WTC11 (cell line): ENCODE measurements around the gene GBP1.

Experiments used
- CBFB ChIP-seq: sonication (generic); formaldehyde crosslinking; IDR thresholded peaks from 2 replicates; pipeline ENCODE4 v1.8.1; 2022; ENCODE audit warnings: mild to moderate bottlenecking, low read depth, missing genetic modification reagents
- CREB1 ChIP-seq: sonication (generic); formaldehyde crosslinking; IDR thresholded peaks from 2 replicates; pipeline ENCODE4 v1.8.0; 2023; ENCODE audit warnings: mild to moderate bottlenecking, missing genetic modification reagents
- ETV6 ChIP-seq: sonication (generic); formaldehyde crosslinking; IDR thresholded peaks from 2 replicates; pipeline ENCODE4 v1.8.1; 2022; ENCODE audit warnings: mild to moderate bottlenecking, missing genetic modification reagents
- GRHL2 ChIP-seq: fragments of 250-450 bp; sonication (Bioruptor Pico); IDR thresholded peaks from 2 replicates; pipeline ENCODE4 v1.8.0; 2022; ENCODE audit warnings: mild to moderate bottlenecking, moderate library complexity; ENCODE audit not compliant: insufficient replicate concordance, severe bottlenecking
- JUN ChIP-seq: sonication (generic); formaldehyde crosslinking; IDR thresholded peaks from 2 replicates; pipeline ENCODE4 v1.8.0; 2023; ENCODE audit warnings: mild to moderate bottlenecking, missing genetic modification reagents
- NR3C1 ChIP-seq: sonication (generic); formaldehyde crosslinking; conservative IDR thresholded peaks from 2 replicates; pipeline ENCODE4 v1.8.1; 2023; ENCODE audit warnings: low read depth, mild to moderate bottlenecking, missing genetic modification reagents
- SMAD3 ChIP-seq: sonication (generic); formaldehyde crosslinking; IDR thresholded peaks from 2 replicates; pipeline ENCODE4 v1.8.0; 2022; ENCODE audit warnings: missing genetic modification reagents, mild to moderate bottlenecking, borderline replicate concordance
- ZBTB21 ChIP-seq: sonication (generic); formaldehyde crosslinking; IDR thresholded peaks from 2 replicates; pipeline ENCODE4 v1.8.1; 2023; ENCODE audit warnings: mild to moderate bottlenecking, missing genetic modification reagents, borderline replicate concordance
- TF ChIP-seq, protein P1 (sequence below): fragments of 200-600 bp; IDR thresholded peaks from 2 replicates; pipeline ENCODE4 v1.8.0; 2022; ENCODE audit warnings: antibody characterized with exemption
- TF ChIP-seq, protein P2 (sequence below): sonication (generic); formaldehyde crosslinking; IDR thresholded peaks from 2 replicates; pipeline ENCODE4 v1.8.1; 2023; ENCODE audit warnings: mild to moderate bottlenecking, missing genetic modification reagents, borderline replicate concordance
- TF ChIP-seq, protein P3 (sequence below): sonication (generic); formaldehyde crosslinking; IDR thresholded peaks from 2 replicates; pipeline ENCODE4 v1.8.0; 2022; ENCODE audit warnings: mild to moderate bottlenecking, missing genetic modification reagents
- TF ChIP-seq, protein P4 (sequence below): sonication (generic); formaldehyde crosslinking; IDR thresholded peaks from 2 replicates; pipeline ENCODE4 v1.8.1; 2022; ENCODE audit warnings: low read depth, missing genetic modification reagents, borderline replicate concordance
- TF ChIP-seq, protein P5 (sequence below): fragments of 250-450 bp; sonication (Bioruptor Pico); conservative IDR thresholded peaks from 2 replicates; pipeline ENCODE4 v1.9.0; 2021; ENCODE audit warnings: mild to moderate bottlenecking
- TF ChIP-seq, protein P6 (sequence below): sonication (generic); formaldehyde crosslinking; IDR thresholded peaks from 2 replicates; pipeline ENCODE4 v1.8.0; 2022; ENCODE audit warnings: missing genetic modification reagents

DNA sequence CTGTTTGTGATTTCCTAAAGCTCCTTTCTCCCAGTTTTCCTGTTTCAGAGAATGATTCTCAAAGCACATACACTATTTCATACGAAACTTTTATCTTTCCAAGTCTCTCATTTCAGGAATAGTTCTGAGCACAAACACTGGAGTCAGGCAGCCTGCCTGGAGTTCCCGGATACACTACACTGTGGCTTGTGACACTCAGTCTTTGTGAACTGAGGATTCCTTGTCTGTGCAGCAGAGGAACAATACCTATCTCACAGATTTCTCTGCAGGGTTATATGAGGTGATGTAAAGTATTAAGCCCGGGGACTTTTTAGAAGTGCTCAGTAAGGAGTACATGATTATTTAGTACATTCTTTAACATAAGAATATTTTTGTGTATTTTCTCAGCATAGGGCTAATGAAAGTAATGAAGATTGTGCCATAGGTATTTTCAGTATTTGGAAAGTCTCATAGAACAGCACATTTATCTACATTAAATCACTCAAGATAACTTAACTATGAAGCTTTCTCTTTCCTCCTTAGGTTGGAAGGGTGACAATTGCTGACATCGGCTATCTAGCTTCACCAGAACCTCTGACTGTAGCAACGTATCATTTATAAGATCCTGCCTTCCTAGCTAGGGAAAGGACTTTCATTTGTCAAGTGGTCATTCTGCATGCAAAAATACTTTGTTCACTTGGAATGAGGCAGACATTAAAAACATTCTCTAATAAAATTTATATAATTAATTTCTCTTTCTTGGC, 48.0 kb upstream of the GBP1 start:
- TF ChIP-seq, protein P1, sequence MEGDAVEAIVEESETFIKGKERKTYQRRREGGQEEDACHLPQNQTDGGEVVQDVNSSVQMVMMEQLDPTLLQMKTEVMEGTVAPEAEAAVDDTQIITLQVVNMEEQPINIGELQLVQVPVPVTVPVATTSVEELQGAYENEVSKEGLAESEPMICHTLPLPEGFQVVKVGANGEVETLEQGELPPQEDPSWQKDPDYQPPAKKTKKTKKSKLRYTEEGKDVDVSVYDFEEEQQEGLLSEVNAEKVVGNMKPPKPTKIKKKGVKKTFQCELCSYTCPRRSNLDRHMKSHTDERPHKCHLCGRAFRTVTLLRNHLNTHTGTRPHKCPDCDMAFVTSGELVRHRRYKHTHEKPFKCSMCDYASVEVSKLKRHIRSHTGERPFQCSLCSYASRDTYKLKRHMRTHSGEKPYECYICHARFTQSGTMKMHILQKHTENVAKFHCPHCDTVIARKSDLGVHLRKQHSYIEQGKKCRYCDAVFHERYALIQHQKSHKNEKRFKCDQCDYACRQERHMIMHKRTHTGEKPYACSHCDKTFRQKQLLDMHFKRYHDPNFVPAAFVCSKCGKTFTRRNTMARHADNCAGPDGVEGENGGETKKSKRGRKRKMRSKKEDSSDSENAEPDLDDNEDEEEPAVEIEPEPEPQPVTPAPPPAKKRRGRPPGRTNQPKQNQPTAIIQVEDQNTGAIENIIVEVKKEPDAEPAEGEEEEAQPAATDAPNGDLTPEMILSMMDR = no peak
- TF ChIP-seq, protein P2, sequence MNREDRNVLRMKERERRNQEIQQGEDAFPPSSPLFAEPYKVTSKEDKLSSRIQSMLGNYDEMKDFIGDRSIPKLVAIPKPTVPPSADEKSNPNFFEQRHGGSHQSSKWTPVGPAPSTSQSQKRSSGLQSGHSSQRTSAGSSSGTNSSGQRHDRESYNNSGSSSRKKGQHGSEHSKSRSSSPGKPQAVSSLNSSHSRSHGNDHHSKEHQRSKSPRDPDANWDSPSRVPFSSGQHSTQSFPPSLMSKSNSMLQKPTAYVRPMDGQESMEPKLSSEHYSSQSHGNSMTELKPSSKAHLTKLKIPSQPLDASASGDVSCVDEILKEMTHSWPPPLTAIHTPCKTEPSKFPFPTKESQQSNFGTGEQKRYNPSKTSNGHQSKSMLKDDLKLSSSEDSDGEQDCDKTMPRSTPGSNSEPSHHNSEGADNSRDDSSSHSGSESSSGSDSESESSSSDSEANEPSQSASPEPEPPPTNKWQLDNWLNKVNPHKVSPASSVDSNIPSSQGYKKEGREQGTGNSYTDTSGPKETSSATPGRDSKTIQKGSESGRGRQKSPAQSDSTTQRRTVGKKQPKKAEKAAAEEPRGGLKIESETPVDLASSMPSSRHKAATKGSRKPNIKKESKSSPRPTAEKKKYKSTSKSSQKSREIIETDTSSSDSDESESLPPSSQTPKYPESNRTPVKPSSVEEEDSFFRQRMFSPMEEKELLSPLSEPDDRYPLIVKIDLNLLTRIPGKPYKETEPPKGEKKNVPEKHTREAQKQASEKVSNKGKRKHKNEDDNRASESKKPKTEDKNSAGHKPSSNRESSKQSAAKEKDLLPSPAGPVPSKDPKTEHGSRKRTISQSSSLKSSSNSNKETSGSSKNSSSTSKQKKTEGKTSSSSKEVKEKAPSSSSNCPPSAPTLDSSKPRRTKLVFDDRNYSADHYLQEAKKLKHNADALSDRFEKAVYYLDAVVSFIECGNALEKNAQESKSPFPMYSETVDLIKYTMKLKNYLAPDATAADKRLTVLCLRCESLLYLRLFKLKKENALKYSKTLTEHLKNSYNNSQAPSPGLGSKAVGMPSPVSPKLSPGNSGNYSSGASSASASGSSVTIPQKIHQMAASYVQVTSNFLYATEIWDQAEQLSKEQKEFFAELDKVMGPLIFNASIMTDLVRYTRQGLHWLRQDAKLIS = no peak
- TF ChIP-seq, protein P3, sequence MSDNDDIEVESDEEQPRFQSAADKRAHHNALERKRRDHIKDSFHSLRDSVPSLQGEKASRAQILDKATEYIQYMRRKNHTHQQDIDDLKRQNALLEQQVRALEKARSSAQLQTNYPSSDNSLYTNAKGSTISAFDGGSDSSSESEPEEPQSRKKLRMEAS (CRISPR knock-in tag) = no peak
- TF ChIP-seq GRHL2 (CRISPR knock-in tag) (no peak), CREB1 (no peak), NR3C1 (no peak), JUN (CRISPR knock-in tag) (no peak), SMAD3 (CRISPR knock-in tag) (no peak), ETV6 (no peak), CBFB (no peak), ZBTB21 (CRISPR knock-in tag) (no peak)
- TF ChIP-seq, protein P4, sequence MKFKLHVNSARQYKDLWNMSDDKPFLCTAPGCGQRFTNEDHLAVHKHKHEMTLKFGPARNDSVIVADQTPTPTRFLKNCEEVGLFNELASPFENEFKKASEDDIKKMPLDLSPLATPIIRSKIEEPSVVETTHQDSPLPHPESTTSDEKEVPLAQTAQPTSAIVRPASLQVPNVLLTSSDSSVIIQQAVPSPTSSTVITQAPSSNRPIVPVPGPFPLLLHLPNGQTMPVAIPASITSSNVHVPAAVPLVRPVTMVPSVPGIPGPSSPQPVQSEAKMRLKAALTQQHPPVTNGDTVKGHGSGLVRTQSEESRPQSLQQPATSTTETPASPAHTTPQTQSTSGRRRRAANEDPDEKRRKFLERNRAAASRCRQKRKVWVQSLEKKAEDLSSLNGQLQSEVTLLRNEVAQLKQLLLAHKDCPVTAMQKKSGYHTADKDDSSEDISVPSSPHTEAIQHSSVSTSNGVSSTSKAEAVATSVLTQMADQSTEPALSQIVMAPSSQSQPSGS (CRISPR knock-in tag) = no peak
- TF ChIP-seq, protein P5, sequence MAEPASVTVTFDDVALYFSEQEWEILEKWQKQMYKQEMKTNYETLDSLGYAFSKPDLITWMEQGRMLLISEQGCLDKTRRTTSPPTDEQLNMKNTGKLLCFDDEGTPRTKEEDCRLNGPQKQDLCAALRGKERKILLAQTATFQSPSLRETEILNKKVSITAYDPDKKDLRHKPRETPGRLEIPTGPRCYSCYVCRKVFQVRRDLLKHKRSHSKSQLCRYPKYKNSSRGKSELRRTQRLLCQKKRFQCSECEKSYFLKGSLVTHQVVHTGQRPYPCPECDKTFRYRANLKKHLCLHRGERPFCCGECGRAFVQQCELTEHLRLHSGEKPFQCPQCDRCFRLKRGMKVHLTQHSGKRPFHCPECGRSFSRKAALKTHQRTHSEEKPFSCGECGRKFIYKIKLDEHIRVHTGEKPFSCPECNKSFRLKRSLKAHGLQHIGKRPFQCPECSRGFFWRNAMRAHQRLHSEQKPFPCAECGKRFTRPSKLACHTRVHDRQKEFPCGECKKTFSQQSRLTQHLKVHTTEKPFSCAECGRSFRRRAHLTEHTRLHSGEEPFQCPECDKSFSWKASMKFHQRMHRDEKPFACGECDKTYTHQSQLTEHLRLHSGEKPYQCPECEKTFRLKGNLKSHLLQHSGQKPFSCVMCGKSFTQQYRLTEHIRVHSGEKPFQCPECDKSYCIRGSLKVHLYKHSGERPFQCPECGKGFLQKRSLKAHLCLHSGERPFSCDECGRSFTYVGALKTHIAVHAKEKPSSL = no peak
- TF ChIP-seq, protein P6, sequence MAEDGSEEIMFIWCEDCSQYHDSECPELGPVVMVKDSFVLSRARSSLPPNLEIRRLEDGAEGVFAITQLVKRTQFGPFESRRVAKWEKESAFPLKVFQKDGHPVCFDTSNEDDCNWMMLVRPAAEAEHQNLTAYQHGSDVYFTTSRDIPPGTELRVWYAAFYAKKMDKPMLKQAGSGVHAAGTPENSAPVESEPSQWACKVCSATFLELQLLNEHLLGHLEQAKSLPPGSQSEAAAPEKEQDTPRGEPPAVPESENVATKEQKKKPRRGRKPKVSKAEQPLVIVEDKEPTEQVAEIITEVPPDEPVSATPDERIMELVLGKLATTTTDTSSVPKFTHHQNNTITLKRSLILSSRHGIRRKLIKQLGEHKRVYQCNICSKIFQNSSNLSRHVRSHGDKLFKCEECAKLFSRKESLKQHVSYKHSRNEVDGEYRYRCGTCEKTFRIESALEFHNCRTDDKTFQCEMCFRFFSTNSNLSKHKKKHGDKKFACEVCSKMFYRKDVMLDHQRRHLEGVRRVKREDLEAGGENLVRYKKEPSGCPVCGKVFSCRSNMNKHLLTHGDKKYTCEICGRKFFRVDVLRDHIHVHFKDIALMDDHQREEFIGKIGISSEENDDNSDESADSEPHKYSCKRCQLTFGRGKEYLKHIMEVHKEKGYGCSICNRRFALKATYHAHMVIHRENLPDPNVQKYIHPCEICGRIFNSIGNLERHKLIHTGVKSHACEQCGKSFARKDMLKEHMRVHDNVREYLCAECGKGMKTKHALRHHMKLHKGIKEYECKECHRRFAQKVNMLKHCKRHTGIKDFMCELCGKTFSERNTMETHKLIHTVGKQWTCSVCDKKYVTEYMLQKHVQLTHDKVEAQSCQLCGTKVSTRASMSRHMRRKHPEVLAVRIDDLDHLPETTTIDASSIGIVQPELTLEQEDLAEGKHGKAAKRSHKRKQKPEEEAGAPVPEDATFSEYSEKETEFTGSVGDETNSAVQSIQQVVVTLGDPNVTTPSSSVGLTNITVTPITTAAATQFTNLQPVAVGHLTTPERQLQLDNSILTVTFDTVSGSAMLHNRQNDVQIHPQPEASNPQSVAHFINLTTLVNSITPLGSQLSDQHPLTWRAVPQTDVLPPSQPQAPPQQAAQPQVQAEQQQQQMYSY = no peak
